ENCODE results near the gene CYB5R3. TPM values are rescaled to one million over a fixed set of nuclear protein-coding genes. Genes with fewer than 3 reads are reported as not detected.
"Not testable (repeated sequence)": the region's sequence is repeated elsewhere in the genome, so short reads cannot be mapped to it uniquely, and the experiment has no call there.

The CYB5R3 gene
- polyA plus RNA-seq, 4 donors: 147 to 175 (median 158) TPM

GRCh38 chr22:42626431-42626830 is 22.8 kb downstream of the CYB5R3 start:
- DNase-seq (ENCODE audit: low read depth in 4 of 4, low spot score in 3 of 4): no peak

GRCh38 chr22:42625416-42625815 is 23.8 kb downstream of the CYB5R3 start:
- DNase-seq (ENCODE audit: low read depth in 4 of 4, low spot score in 3 of 4): no peak

- DNase-seq (ENCODE audit: low read depth in 4 of 4, low spot score in 3 of 4): no peak
Observed at GRCh38 chr22:42624551-42625106, 24.6 kb downstream of the CYB5R3 start.

- no peak for DNase-seq (ENCODE audit: low read depth in 4 of 4, low spot score in 3 of 4)
Observed at GRCh38 chr22:42623756-42624441, 25.3 kb downstream of the CYB5R3 start.

GRCh38 chr22:42623301-42623751 is 25.9 kb downstream of the CYB5R3 start:
- DNase-seq (ENCODE audit: low read depth in 4 of 4, low spot score in 3 of 4): no peak

GRCh38 chr22:42622061-42622710 is 27.0 kb downstream of the CYB5R3 start:
- DNase-seq (ENCODE audit: low read depth in 4 of 4, low spot score in 3 of 4): no peak

- DNase-seq (ENCODE audit: low read depth in 4 of 4, low spot score in 3 of 4): peak in 2 of 4 donors; percentile 54 to 60
Observed at GRCh38 chr22:42621505-42622002, 27.6 kb downstream of the CYB5R3 start.

GRCh38 chr22:42620084-42620483 is 29.1 kb downstream of the CYB5R3 start:
- DNase-seq (ENCODE audit: low read depth in 4 of 4, low spot score in 3 of 4): no peak

- DNase-seq (ENCODE audit: low read depth in 4 of 4, low spot score in 3 of 4): no peak
Observed at GRCh38 chr22:42619261-42620063, 29.7 kb downstream of the CYB5R3 start.

GRCh38 chr22:42617155-42617983 is 31.8 kb downstream of the CYB5R3 start:
- DNase-seq (ENCODE audit: low read depth in 4 of 4, low spot score in 3 of 4): no peak

GRCh38 chr22:42615860-42616175 is 33.4 kb downstream of the CYB5R3 start:
- not testable (repeated sequence) for DNase-seq (ENCODE audit: low read depth in 4 of 4, low spot score in 3 of 4)

GRCh38 chr22:42615092-42615859 is 33.9 kb downstream of the CYB5R3 start:
- DNase-seq (ENCODE audit: low read depth in 4 of 4, low spot score in 3 of 4): peak; percentile 85 to 93 (median 87)

GRCh38 chr22:42614312-42615091 is 34.7 kb downstream of the CYB5R3 start, which contains the start of gene POLDIP3:
Gene POLDIP3 (minus strand): TSS chr22:42614883. CDS start chr22:42614857, 26 bp downstream.
- DNase-seq (ENCODE audit: low read depth in 4 of 4, low spot score in 3 of 4): peak; percentile 97 to 99 (median 98)

GRCh38 chr22:42613872-42614301 is 35.3 kb downstream of the CYB5R3 start:
- DNase-seq (ENCODE audit: low read depth in 4 of 4, low spot score in 3 of 4): peak in 1 of 4 donors; percentile 32

GRCh38 chr22:42612336-42612735 is 36.9 kb downstream of the CYB5R3 start:
- no peak for DNase-seq (ENCODE audit: low read depth in 4 of 4, low spot score in 3 of 4)

- DNase-seq (ENCODE audit: low read depth in 4 of 4, low spot score in 3 of 4): no peak
Observed at GRCh38 chr22:42611051-42611450, 38.1 kb downstream of the CYB5R3 start.

- DNase-seq (ENCODE audit: low read depth in 4 of 4, low spot score in 3 of 4): no peak
Observed at GRCh38 chr22:42610186-42610585, 39.0 kb downstream of the CYB5R3 start.

- DNase-seq (ENCODE audit: low read depth in 4 of 4, low spot score in 3 of 4): no peak
Observed at GRCh38 chr22:42608823-42609361, 40.3 kb downstream of the CYB5R3 start.
